GM19043 (cell line): ENCODE data around the gene TMEM42.

ENCODE experiments used
- ATAC-seq: cut with Tn5 transposase; IDR thresholded peaks from one replicate; pipeline ENCODE4 v1.9.1; 2021; ENCODE audit warnings: low read depth; ENCODE audit not compliant: unreplicated experiment

The TMEM42 gene

GRCh38 chr3:44870375-44871061 is 8.8 kb downstream of the TMEM42 start:
- ATAC-seq: no peak

- no peak for ATAC-seq
Measured at GRCh38 chr3:44874308-44874707, 12.6 kb downstream of the TMEM42 start, which contains the start of gene TGM4. TGM4 (plus strand) TSS chr3:44874608; CDS start chr3:44874679, 71 bp downstream.

GRCh38 chr3:44875596-44875995 is 13.9 kb downstream of the TMEM42 start:
- no peak for ATAC-seq

GRCh38 chr3:44877333-44877732 is 15.6 kb downstream of the TMEM42 start:
- no peak for ATAC-seq

- no peak for ATAC-seq
Measured at GRCh38 chr3:44880284-44880683, 18.6 kb downstream of the TMEM42 start.

GRCh38 chr3:44883213-44883955 is 21.7 kb downstream of the TMEM42 start:
- no peak for ATAC-seq

GRCh38 chr3:44883999-44884431 is 22.3 kb downstream of the TMEM42 start:
- no peak for ATAC-seq

- no peak for ATAC-seq
Measured at GRCh38 chr3:44885618-44886017, 23.9 kb downstream of the TMEM42 start.

- ATAC-seq: no peak
Measured at GRCh38 chr3:44886561-44886960, 24.8 kb downstream of the TMEM42 start.

GRCh38 chr3:44887101-44887500 is 25.4 kb downstream of the TMEM42 start:
- ATAC-seq: no peak

GRCh38 chr3:44890258-44890657 is 28.5 kb downstream of the TMEM42 start:
- ATAC-seq: no peak

GRCh38 chr3:44890852-44891251 is 29.1 kb downstream of the TMEM42 start:
- no peak for ATAC-seq

- no peak for ATAC-seq
Measured at GRCh38 chr3:44892689-44893088, 31.0 kb downstream of the TMEM42 start.

GRCh38 chr3:44893097-44893496 is 31.4 kb downstream of the TMEM42 start:
- no peak for ATAC-seq

GRCh38 chr3:44894485-44894884 is 32.8 kb downstream of the TMEM42 start:
- no peak for ATAC-seq

GRCh38 chr3:44896440-44896839 is 34.7 kb downstream of the TMEM42 start:
- ATAC-seq: no peak

- no peak for ATAC-seq
Measured at GRCh38 chr3:44899683-44900367, 38.1 kb downstream of the TMEM42 start.

- ATAC-seq: no peak
Measured at GRCh38 chr3:44902628-44903027, 40.9 kb downstream of the TMEM42 start.

- no peak for ATAC-seq
Measured at GRCh38 chr3:44903314-44903713, 41.6 kb downstream of the TMEM42 start.

GRCh38 chr3:44903751-44904150 is 42.0 kb downstream of the TMEM42 start:
- no peak for ATAC-seq

- no peak for ATAC-seq
Measured at GRCh38 chr3:44905446-44906157, 43.9 kb downstream of the TMEM42 start.
